Tibial artery (tissue), 4 donors: ENCODE results near the gene RAPGEF6.

ENCODE experiments used
- DNase-seq, 2 donors: peaks; one replicate each; pipeline ENCODE4 v3.0.0-alpha.2; 2019
- H3K27ac ChIP-seq, 2 donors: fragments of 200-600 bp; sonication (generic) in 1 of 2; 1 replicate in 1 of 2; 2 replicates in 1 of 2; pipeline ENCODE4 v1.5.1; 2018 to 2019; ENCODE audit warnings: mild to moderate bottlenecking in 1 of 2
- H3K27me3 ChIP-seq, 2 donors: fragments of 200-600 bp; sonication (generic) in 1 of 2; one replicate each; pipeline versions ENCODE4 v1.5.1 to v1.6.0; 2016 to 2019
- H3K36me3 ChIP-seq, 3 donors: fragments of 200-600 bp; sonication (generic) in 2 of 3; one replicate each; pipeline ENCODE4 v1.5.1; 2016 to 2019; ENCODE audit warnings: mild to moderate bottlenecking in 2 of 3
- H3K4me1 ChIP-seq, 4 donors: fragments of 200-600 bp; sonication (generic) in 2 of 4; 1 replicate in 3 of 4; 2 replicates in 1 of 4; pipeline ENCODE4 v1.5.1; 2016 to 2019
- H3K4me3 ChIP-seq, 2 donors: fragments of 200-600 bp; sonication (generic) in 1 of 2; 1 replicate in 1 of 2; 2 replicates in 1 of 2; pipeline ENCODE4 v1.5.1; 2018 to 2019; ENCODE audit warnings: mild to moderate bottlenecking in 2 of 2
- H3K9me3 ChIP-seq, 3 donors: fragments of 200-600 bp; sonication (generic) in 1 of 3; one replicate each; pipeline ENCODE4 v1.5.1; 2016 to 2019
- intact Hi-C: fragments of 100-400 bp; cut with DNase I; formaldehyde crosslinking; loops from one replicate; pipeline ENCODE4 v1.15.0; 2023; ENCODE audit warnings: low total_unique reads
- TF ChIP-seq, protein P1 (sequence below), 2 experiments: fragments of 200-600 bp in 1 of 2; fragments of 450-650 bp in 1 of 2; IDR thresholded peaks; one replicate each; pipeline ENCODE4 v1.5.1; 2017 to 2019; ENCODE audit warnings: antibody characterized with exemption in 2 of 2, mild to moderate bottlenecking in 1 of 2, moderate library complexity in 1 of 2

The RAPGEF6 gene

GRCh38 chr5:131539251-131539650, 95.8 kb downstream of the RAPGEF6 start:
- no peaks in the 10 kb centered on the region for H3K9me3 ChIP-seq
- H3K36me3 ChIP-seq = no peaks in the 10 kb centered on the region
- H3K27ac ChIP-seq = no peak overlapping the region
- H3K4me3 ChIP-seq = no peak overlapping the region
- peaks cover 0 to 10% (median 0%) of the 10 kb centered on the region in 4 donors for H3K4me1 ChIP-seq
- TF ChIP-seq, protein P1, sequence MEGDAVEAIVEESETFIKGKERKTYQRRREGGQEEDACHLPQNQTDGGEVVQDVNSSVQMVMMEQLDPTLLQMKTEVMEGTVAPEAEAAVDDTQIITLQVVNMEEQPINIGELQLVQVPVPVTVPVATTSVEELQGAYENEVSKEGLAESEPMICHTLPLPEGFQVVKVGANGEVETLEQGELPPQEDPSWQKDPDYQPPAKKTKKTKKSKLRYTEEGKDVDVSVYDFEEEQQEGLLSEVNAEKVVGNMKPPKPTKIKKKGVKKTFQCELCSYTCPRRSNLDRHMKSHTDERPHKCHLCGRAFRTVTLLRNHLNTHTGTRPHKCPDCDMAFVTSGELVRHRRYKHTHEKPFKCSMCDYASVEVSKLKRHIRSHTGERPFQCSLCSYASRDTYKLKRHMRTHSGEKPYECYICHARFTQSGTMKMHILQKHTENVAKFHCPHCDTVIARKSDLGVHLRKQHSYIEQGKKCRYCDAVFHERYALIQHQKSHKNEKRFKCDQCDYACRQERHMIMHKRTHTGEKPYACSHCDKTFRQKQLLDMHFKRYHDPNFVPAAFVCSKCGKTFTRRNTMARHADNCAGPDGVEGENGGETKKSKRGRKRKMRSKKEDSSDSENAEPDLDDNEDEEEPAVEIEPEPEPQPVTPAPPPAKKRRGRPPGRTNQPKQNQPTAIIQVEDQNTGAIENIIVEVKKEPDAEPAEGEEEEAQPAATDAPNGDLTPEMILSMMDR (IDR thresholded peaks at IDR 0.05) = no peak
- no peaks in the 10 kb centered on the region for H3K27me3 ChIP-seq
- DNase-seq = no peak
- intact Hi-C loops = no loop called here

- no peak overlapping the region for H3K27ac ChIP-seq
- no peak for DNase-seq
- H3K27me3 ChIP-seq = no peaks in the 10 kb centered on the region
- H3K36me3 ChIP-seq = no peaks in the 10 kb centered on the region
- no peaks in the 10 kb centered on the region for H3K9me3 ChIP-seq
- no peak overlapping the region for H3K4me3 ChIP-seq
- TF ChIP-seq, protein P1 (IDR thresholded peaks at IDR 0.05) = no peak
- peaks cover 0 to 10% (median 0%) of the 10 kb centered on the region in 4 donors for H3K4me1 ChIP-seq
- intact Hi-C loops = no loop called here
These were observed 96.8 kb downstream of the RAPGEF6 start for GRCh38 chr5:131538177-131538593.

DNA sequence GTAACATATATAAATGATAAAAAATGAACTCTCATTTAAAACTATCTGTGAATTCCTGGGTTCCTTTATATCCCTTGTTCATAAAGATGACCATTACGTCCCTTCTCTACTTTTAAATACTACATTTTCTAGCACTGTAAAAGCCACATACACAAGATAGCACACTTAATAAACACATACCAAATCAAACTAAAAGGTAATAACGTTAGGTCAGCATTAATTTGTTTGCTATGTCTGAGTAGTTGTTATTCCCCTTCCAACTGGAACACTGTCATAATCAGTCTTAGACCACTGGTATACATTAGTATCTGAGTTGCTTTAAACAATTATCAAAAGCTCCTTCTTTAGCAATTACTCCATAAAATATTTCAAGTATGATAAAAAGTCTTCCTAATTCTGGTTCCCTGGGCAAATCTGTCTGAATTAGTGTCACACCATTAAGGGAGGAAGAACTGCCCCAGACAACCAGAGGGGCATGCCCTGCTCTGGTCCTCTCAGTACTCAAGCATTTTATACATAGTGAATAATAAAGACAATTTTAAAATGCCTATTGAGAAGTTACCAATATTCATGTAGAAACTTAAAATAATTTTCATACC, 98.1 kb downstream of the RAPGEF6 start:
- no peak overlapping the region for H3K27ac ChIP-seq
- H3K36me3 ChIP-seq = no peaks in the 10 kb centered on the region
- intact Hi-C loops = no loop called here
- peaks cover 0 to 10% (median 0%) of the 10 kb centered on the region in 4 donors for H3K4me1 ChIP-seq
- H3K4me3 ChIP-seq = no peak overlapping the region
- no peaks in the 10 kb centered on the region for H3K9me3 ChIP-seq
- H3K27me3 ChIP-seq = no peaks in the 10 kb centered on the region
- TF ChIP-seq, protein P1 (IDR thresholded peaks at IDR 0.05) = no peak
- no peak for DNase-seq

- H3K4me1 ChIP-seq = peaks cover 0 to 10% (median 0%) of the 10 kb centered on the region in 4 donors
- H3K27me3 ChIP-seq = no peaks in the 10 kb centered on the region
- H3K9me3 ChIP-seq = no peaks in the 10 kb centered on the region
- TF ChIP-seq, protein P1 (IDR thresholded peaks at IDR 0.05) = no peak
- no peak overlapping the region for H3K4me3 ChIP-seq
- no peak overlapping the region for H3K27ac ChIP-seq
- no peak for DNase-seq
- no peaks in the 10 kb centered on the region for H3K36me3 ChIP-seq
- intact Hi-C loops = no loop called here
These were observed 98.7 kb downstream of the RAPGEF6 start for GRCh38 chr5:131536211-131536826.

GRCh38 chr5:131534974-131535373, 100.1 kb downstream of the RAPGEF6 start:
- no peaks in the 10 kb centered on the region for H3K27me3 ChIP-seq
- no peak overlapping the region for H3K4me3 ChIP-seq
- intact Hi-C loops = no loop called here
- H3K36me3 ChIP-seq = no peaks in the 10 kb centered on the region
- TF ChIP-seq, protein P1 (IDR thresholded peaks at IDR 0.05) = no peak
- peaks cover 0 to 10% (median 0%) of the 10 kb centered on the region in 4 donors for H3K4me1 ChIP-seq
- H3K27ac ChIP-seq = no peak overlapping the region
- DNase-seq = no peak
- H3K9me3 ChIP-seq = no peaks in the 10 kb centered on the region
